IMR-90 (cell line): Measurements from ENCODE around the gene L3MBTL4. TPM values are rescaled to one million over a fixed set of nuclear protein-coding genes. Genes with fewer than 3 reads are reported as not detected.

Source experiments
- ATAC-seq: fragments of 200-7000 bp; cut with Tn5 transposase; 2 replicates; pipeline ENCODE4 v1.9.1; 2020; ENCODE audit warnings: low read depth, mild to moderate bottlenecking, moderate library complexity
- BruUV-seq: library from RNA; stranded (reverse); fragments of 400-500 nt; replicated peaks from 2 replicates; lab custom pipeline; 2021; lab: Mats Ljungman, UMichigan
- CTCF ChIA-PET: fragments of 300-600 bp; formaldehyde crosslinking; extraction: SDS; loops from one replicate; lab custom pipeline; 2021; ENCODE audit warnings: antibody characterized with exemption; lab: Yijun Ruan, JAX
- POLR2A ChIA-PET: fragments of 300-600 bp; sonication (Branson Sonifier 250); formaldehyde crosslinking; loops from one replicate; lab custom pipeline; 2022; ENCODE audit warnings: antibody characterized with exemption; ENCODE audit not compliant: unreplicated experiment; lab: Charles Lee
- DNase-seq: peaks from one replicate; pipeline ENCODE4 v3.0.0; 2013
- H2AFZ ChIP-seq: replicated peaks from 2 replicates; pipeline ENCODE3; 2013; ENCODE audit warnings: low read length, mild to moderate bottlenecking; ENCODE audit not compliant: poor library complexity
- H2AK5ac ChIP-seq: 2 replicates; pipeline ENCODE4 v1.6.1; 2013; ENCODE audit warnings: low read depth, low read length, inconsistent platforms
- H2AK9ac ChIP-seq: replicated peaks from 2 replicates; pipeline ENCODE3; 2013; ENCODE audit warnings: mild to moderate bottlenecking, low read depth, low read length, moderate library complexity; ENCODE audit not compliant: poor library complexity
- H2BK120ac ChIP-seq: 2 replicates; pipeline ENCODE4 v1.6.1; 2013; ENCODE audit warnings: low read depth, low read length, inconsistent platforms
- H2BK15ac ChIP-seq: 3 replicates; pipeline ENCODE4 v1.6.1; 2013; ENCODE audit warnings: low read depth, low read length, inconsistent platforms
- H2BK20ac ChIP-seq: 2 replicates; pipeline ENCODE4 v1.6.1; 2013; ENCODE audit warnings: low read depth, mild to moderate bottlenecking, inconsistent platforms, low read length, moderate library complexity
- H2BK5ac ChIP-seq: 2 replicates; pipeline ENCODE4 v1.6.1; 2013; ENCODE audit warnings: mild to moderate bottlenecking, low read depth, low read length, inconsistent platforms; ENCODE audit not compliant: poor library complexity, severe bottlenecking
- H3K14ac ChIP-seq: replicated peaks from 2 replicates; pipeline ENCODE4 v1.6.1; 2013; ENCODE audit warnings: low read depth, low read length, inconsistent platforms
- H3K18ac ChIP-seq: 2 replicates; pipeline ENCODE4 v1.6.1; 2013; ENCODE audit warnings: low read depth, low read length, control low read depth
- H3K23ac ChIP-seq: 2 replicates; pipeline ENCODE4 v1.6.1; 2013; ENCODE audit warnings: low read depth, low read length, inconsistent platforms
- H3K27ac ChIP-seq: 2 replicates; pipeline ENCODE4 v1.5.1; 2013; ENCODE audit warnings: mild to moderate bottlenecking, control low read depth, low read length; ENCODE audit not compliant: insufficient read depth
- H3K27me3 ChIP-seq: 2 replicates; pipeline ENCODE4 v1.6.1; 2013; ENCODE audit warnings: low read length; ENCODE audit not compliant: control insufficient read depth, insufficient read depth
- H3K36me3 ChIP-seq: 2 replicates; pipeline ENCODE4 v1.6.1; 2013; ENCODE audit warnings: low read length, mixed read lengths; ENCODE audit not compliant: control insufficient read depth, insufficient read depth
- H3K4ac ChIP-seq: 2 replicates; pipeline ENCODE4 v1.6.1; 2013; ENCODE audit warnings: low read depth, low read length, inconsistent platforms
- H3K4me1 ChIP-seq: 2 replicates; pipeline ENCODE4 v1.6.1; 2013; ENCODE audit warnings: low read length, mixed read lengths; ENCODE audit not compliant: control insufficient read depth, insufficient read depth
- H3K4me2 ChIP-seq: 2 replicates; pipeline ENCODE4 v1.6.1; 2013; ENCODE audit warnings: low read depth, mild to moderate bottlenecking, control low read depth, low read length, moderate library complexity
- H3K4me3 ChIP-seq: 2 replicates; pipeline ENCODE4 v1.5.1; 2013; ENCODE audit warnings: low read depth, mild to moderate bottlenecking, control low read depth, low read length, moderate library complexity; ENCODE audit not compliant: insufficient read depth
- H3K56ac ChIP-seq: 2 replicates; pipeline ENCODE4 v1.6.1; 2013; ENCODE audit warnings: low read length, inconsistent platforms; ENCODE audit not compliant: insufficient read depth; ENCODE audit errors: extremely low read depth
- H3K79me1 ChIP-seq, 2 experiments: 2 replicates each; pipeline ENCODE4 v1.6.1; 2013; ENCODE audit warnings: low read length in 2 of 2, inconsistent platforms in 1 of 2, low read depth in 1 of 2
- H3K9ac ChIP-seq: 2 replicates; pipeline ENCODE4 v1.6.1; 2013; ENCODE audit warnings: low read depth, low read length, control low read depth
- H3K9me1 ChIP-seq: 2 replicates; pipeline ENCODE4 v1.6.1; 2013; ENCODE audit warnings: low read length, inconsistent platforms; ENCODE audit not compliant: insufficient read depth
- H3K9me3 ChIP-seq: 2 replicates; pipeline ENCODE4 v1.6.1; 2013; ENCODE audit warnings: low read length; ENCODE audit not compliant: control insufficient read depth, insufficient read depth
- H4K20me1 ChIP-seq: 2 replicates; pipeline ENCODE4 v1.6.1; 2013; ENCODE audit warnings: low read length, inconsistent platforms; ENCODE audit not compliant: insufficient read depth
- H4K5ac ChIP-seq: 2 replicates; pipeline ENCODE4 v1.6.1; 2013; ENCODE audit warnings: mild to moderate bottlenecking, low read depth, low read length, control low read depth
- H4K8ac ChIP-seq, 2 experiments: 2 replicates each; pipeline ENCODE4 v1.6.1; 2013; ENCODE audit warnings: low read depth in 2 of 2, low read length in 2 of 2, control low read depth in 1 of 2, inconsistent platforms in 1 of 2
- H4K91ac ChIP-seq: 2 replicates; pipeline ENCODE4 v1.6.1; 2013; ENCODE audit warnings: low read depth, low read length, inconsistent platforms; ENCODE audit not compliant: insufficient read depth
- BHLHE40 ChIP-seq: fragments of 150-350 bp; IDR thresholded peaks from 2 replicates; pipeline ENCODE4 v1.6.1; 2016; ENCODE audit warnings: mild to moderate bottlenecking, low read depth, low read length
- CEBPB ChIP-seq: IDR thresholded peaks from 2 replicates; pipeline ENCODE4 v1.6.1; 2012; ENCODE audit warnings: low read depth, low read length, improper control_type of control experiment
- CHD1 ChIP-seq: IDR thresholded peaks from 2 replicates; pipeline ENCODE4 v1.6.1; 2012; ENCODE audit warnings: low read depth, low read length, improper control_type of control experiment
- FOS ChIP-seq: fragments of 150-350 bp; IDR thresholded peaks from 2 replicates; pipeline ENCODE4 v1.6.1; 2016; ENCODE audit warnings: low read depth, low read length
- MAFK ChIP-seq: IDR thresholded peaks from 2 replicates; pipeline ENCODE4 v1.6.1; 2012; ENCODE audit warnings: low read depth, low read length, improper control_type of control experiment
- MAZ ChIP-seq: IDR thresholded peaks from 2 replicates; pipeline ENCODE4 v1.6.1; 2012; ENCODE audit warnings: low read depth, mild to moderate bottlenecking, low read length, improper control_type of control experiment, moderate library complexity, borderline replicate concordance
- MXI1 ChIP-seq: IDR thresholded peaks from 2 replicates; pipeline ENCODE4 v1.6.1; 2012; ENCODE audit warnings: low read depth, mild to moderate bottlenecking, low read length, moderate library complexity, borderline replicate concordance
- NFE2L2 ChIP-seq: fragments of 150-350 bp; IDR thresholded peaks from 2 replicates; pipeline ENCODE4 v1.6.1; 2016; ENCODE audit warnings: low read depth, mild to moderate bottlenecking, low read length
- POLR2A ChIP-seq: IDR thresholded peaks from 2 replicates; pipeline ENCODE4 v1.6.1; 2012; ENCODE audit warnings: mild to moderate bottlenecking, low read depth, low read length
- RAD21 ChIP-seq: IDR thresholded peaks from 2 replicates; pipeline ENCODE4 v1.6.1; 2012; ENCODE audit warnings: low read length, improper control_type of control experiment
- RCOR1 ChIP-seq: IDR thresholded peaks from 2 replicates; pipeline ENCODE4 v1.6.1; 2012; ENCODE audit warnings: mild to moderate bottlenecking, low read length, improper control_type of control experiment; ENCODE audit not compliant: insufficient replicate concordance
- RFX5 ChIP-seq: IDR thresholded peaks from 2 replicates; pipeline ENCODE4 v1.8.0; 2012; ENCODE audit warnings: low read depth, mild to moderate bottlenecking, low read length, moderate library complexity
- SMC3 ChIP-seq: fragments of 150-350 bp; IDR thresholded peaks from 2 replicates; pipeline ENCODE4 v1.6.1; 2016; ENCODE audit warnings: low read depth, mild to moderate bottlenecking, antibody characterized with exemption, low read length, moderate library complexity
- WGBS, 2 experiments: methylation state at CpG; one replicate each; pipeline versions ENCODE4 v1.1.5 to v1.1.7; 2013; ENCODE audit warnings: missing lambda C conversion rate in 2 of 2; ENCODE audit not compliant: insufficient read length in 1 of 2; ENCODE audit errors: extremely low coverage in 2 of 2; 5-methylcytosine and 5-hydroxymethylcytosine counted together
- dilution Hi-C: fragments of 300-500 bp; cut with HindIII; formaldehyde crosslinking; loops from one replicate; pipeline ENCODE4 v1.14.3; 2018; ENCODE audit warnings: low sequenced_read_pairs; ENCODE audit not compliant: unreplicated experiment
- in situ Hi-C: fragments of 300-500 bp; cut with MboI; formaldehyde crosslinking; loops from 3 replicates; pipeline ENCODE4 v1.14.3; 2019; ENCODE audit warnings: low sequenced_read_pairs, inconsistent platforms, mixed read lengths
- intact Hi-C: fragments of 100-400 bp; cut with micrococcal nuclease; formaldehyde crosslinking; loops from 2 replicates; pipeline ENCODE4 v1.10.0; 2022
- polyA plus RNA-seq, 3 experiments: library from polyadenylated mRNA; depleted of rRNA; stranded (reverse); fragments of >200 nt; gene quantifications; 2 replicates each; pipeline ENCODE4 v1.2.3, GENCODE V29; 2012; ENCODE audit warnings: low replicate concordance in 1 of 3
- total RNA-seq: library from RNA; depleted of rRNA; stranded (reverse); fragments of >200 nt; gene quantifications from 2 replicates; pipeline ENCODE4 v1.2.3, GENCODE V29; 2012
- TF ChIP-seq, protein P1 (sequence below): fragments of 150-350 bp; IDR thresholded peaks from 2 replicates; pipeline ENCODE4 v1.6.1; 2016; ENCODE audit warnings: low read depth, mild to moderate bottlenecking, low read length, moderate library complexity, borderline replicate concordance
- TF ChIP-seq, protein P2 (sequence below): conservative IDR thresholded peaks from 2 replicates; pipeline ENCODE4 v1.5.1; 2012; ENCODE audit warnings: mild to moderate bottlenecking, low read depth, low read length, improper control_type of control experiment
- TF ChIP-seq, protein P3 (sequence below): fragments of 150-350 bp; IDR thresholded peaks from 2 replicates; pipeline ENCODE4 v1.6.1; 2017; ENCODE audit warnings: mild to moderate bottlenecking, antibody characterized with exemption, low read length, low read depth

Gene L3MBTL4
- total and polyA plus RNA-seq, 2 of the 4 experiments (the other 2 are of a cell fraction): under 0.01 to 0.02 TPM

DNA sequence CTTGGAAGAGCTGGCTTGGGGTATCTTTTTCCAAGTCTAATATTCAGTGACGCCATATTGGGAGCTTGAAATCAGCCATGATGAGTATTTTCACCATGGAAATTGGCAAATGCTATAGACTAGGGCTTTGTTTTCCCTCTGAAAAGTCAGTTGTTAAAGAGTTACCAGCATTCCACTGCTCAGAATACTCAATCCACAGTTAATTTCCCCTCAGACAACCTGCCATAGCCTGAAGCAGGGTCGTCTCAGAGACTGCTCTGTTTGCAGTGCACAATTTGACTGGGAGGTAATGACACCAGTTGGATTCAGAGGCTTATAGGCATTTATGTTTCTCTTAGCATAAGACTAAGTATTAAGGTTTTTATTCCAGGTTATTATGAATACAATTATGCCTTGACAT, 483.9 kb downstream of the L3MBTL4 start:
- no peak overlapping the region for H3K4ac ChIP-seq
- H4K91ac ChIP-seq: no peak overlapping the region
- H3K23ac ChIP-seq: no peak overlapping the region
- H3K27ac ChIP-seq: no peak overlapping the region
- no CpG with 5 or more reads among the region's 2 CpGs for WGBS, 2 experiments
- no peak overlapping the region for H3K14ac ChIP-seq
- no peak overlapping the region for H3K4me2 ChIP-seq
- POLR2A ChIA-PET: no interaction called here
- CTCF ChIA-PET: interaction anchor here (0.6 kb wide), 1 partner anchor 1885 kb away, joined by 3 read pairs; no protein-coding TSS in a partner anchor
- H2BK15ac ChIP-seq: no peak overlapping the region
- no peaks in the 10 kb centered on the region for H3K9me1 ChIP-seq
- no peak overlapping the region for H3K4me3 ChIP-seq
- no peak overlapping the region for H4K5ac ChIP-seq
- no peak overlapping the region for H3K56ac ChIP-seq
- H3K79me1 ChIP-seq: no peaks in the 10 kb centered on the region
- DNase-seq (no peak), ATAC-seq (no peak)
- no peak overlapping the region for H3K18ac ChIP-seq
- no peak overlapping the region for H2AK9ac ChIP-seq
- no TSS peak for BruUV-seq
- intact Hi-C loops: no loop called here
- in situ Hi-C loops: no loop called here
- dilution Hi-C loops: no loop called here
- H4K8ac ChIP-seq: no peak overlapping the region
- H2AFZ ChIP-seq: no peak overlapping the region
- H4K20me1 ChIP-seq: no peaks in the 10 kb centered on the region
- H3K9me3 ChIP-seq: peaks cover 5% of the 10 kb centered on the region
- H2BK20ac ChIP-seq: no peak overlapping the region
- H3K4me1 ChIP-seq: no peaks in the 10 kb centered on the region
- H3K27me3 ChIP-seq: no peaks in the 10 kb centered on the region; the same call in 1 of the 2 replicates
- no peak overlapping the region for H2BK120ac ChIP-seq
- H2BK5ac ChIP-seq: no peak overlapping the region
- no peak overlapping the region for H2AK5ac ChIP-seq
- TF ChIP-seq CEBPB (no peak), BHLHE40 (no peak), RAD21 (no peak), RFX5 (no peak), CHD1 (no peak), SMC3 (no peak), NFE2L2 (no peak), FOS (no peak), MXI1 (no peak), RCOR1 (no peak), MAZ (no peak), MAFK (no peak), POLR2A (no peak)
- TF ChIP-seq, protein P1, sequence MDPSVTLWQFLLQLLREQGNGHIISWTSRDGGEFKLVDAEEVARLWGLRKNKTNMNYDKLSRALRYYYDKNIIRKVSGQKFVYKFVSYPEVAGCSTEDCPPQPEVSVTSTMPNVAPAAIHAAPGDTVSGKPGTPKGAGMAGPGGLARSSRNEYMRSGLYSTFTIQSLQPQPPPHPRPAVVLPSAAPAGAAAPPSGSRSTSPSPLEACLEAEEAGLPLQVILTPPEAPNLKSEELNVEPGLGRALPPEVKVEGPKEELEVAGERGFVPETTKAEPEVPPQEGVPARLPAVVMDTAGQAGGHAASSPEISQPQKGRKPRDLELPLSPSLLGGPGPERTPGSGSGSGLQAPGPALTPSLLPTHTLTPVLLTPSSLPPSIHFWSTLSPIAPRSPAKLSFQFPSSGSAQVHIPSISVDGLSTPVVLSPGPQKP: no peak
- TF ChIP-seq, protein P2, sequence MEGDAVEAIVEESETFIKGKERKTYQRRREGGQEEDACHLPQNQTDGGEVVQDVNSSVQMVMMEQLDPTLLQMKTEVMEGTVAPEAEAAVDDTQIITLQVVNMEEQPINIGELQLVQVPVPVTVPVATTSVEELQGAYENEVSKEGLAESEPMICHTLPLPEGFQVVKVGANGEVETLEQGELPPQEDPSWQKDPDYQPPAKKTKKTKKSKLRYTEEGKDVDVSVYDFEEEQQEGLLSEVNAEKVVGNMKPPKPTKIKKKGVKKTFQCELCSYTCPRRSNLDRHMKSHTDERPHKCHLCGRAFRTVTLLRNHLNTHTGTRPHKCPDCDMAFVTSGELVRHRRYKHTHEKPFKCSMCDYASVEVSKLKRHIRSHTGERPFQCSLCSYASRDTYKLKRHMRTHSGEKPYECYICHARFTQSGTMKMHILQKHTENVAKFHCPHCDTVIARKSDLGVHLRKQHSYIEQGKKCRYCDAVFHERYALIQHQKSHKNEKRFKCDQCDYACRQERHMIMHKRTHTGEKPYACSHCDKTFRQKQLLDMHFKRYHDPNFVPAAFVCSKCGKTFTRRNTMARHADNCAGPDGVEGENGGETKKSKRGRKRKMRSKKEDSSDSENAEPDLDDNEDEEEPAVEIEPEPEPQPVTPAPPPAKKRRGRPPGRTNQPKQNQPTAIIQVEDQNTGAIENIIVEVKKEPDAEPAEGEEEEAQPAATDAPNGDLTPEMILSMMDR: no peak
- TF ChIP-seq, protein P3, sequence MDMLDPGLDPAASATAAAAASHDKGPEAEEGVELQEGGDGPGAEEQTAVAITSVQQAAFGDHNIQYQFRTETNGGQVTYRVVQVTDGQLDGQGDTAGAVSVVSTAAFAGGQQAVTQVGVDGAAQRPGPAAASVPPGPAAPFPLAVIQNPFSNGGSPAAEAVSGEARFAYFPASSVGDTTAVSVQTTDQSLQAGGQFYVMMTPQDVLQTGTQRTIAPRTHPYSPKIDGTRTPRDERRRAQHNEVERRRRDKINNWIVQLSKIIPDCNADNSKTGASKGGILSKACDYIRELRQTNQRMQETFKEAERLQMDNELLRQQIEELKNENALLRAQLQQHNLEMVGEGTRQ: no peak
- no peaks in the 10 kb centered on the region for H3K36me3 ChIP-seq
- no peak overlapping the region for H3K9ac ChIP-seq
